NCI-H82 (cell line): Measurements from ENCODE around the gene KANSL3.
"Not testable (repeated sequence)": the region's sequence is repeated elsewhere in the genome, so short reads cannot be mapped to it uniquely, and the experiment has no call there.

Experiments used
- DNase-seq: peaks from one replicate; lab custom pipeline; 2025; lab: John Stamatoyannopoulos, UW

KANSL3 gene

GRCh38 chr2:96654791-96655190 lies 16.7 kb upstream of the KANSL3 start:
- DNase-seq = not testable (repeated sequence)

GRCh38 chr2:96651793-96652192 lies 13.7 kb upstream of the KANSL3 start:
- no peak for DNase-seq

DNA sequence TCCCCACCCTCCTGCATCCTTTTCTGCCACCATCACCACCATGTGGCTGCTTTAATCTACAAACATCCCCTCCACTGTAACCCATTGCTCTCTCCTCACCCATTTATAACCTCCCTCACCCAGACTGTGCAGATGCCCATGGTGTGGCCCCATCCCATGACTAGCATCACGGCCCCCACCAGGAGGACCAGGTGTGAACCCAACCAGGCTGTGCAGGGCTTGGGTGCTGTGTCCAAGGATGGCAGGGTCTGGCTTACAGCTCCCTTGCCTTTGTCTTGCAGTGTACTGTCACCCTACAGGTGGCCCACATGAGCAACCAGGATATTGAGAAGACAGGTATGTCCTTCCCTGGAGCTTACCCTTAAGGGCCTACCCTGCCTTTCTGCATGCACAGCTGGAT lies 11.2 kb upstream of the KANSL3 start:
- DNase-seq = no peak

GRCh38 chr2:96648306-96648930 lies 10.3 kb upstream of the KANSL3 start:
- no peak for DNase-seq

- DNase-seq = no peak
Measured at GRCh38 chr2:96647681-96648080, 9.6 kb upstream of the KANSL3 start.

- peak; percentile 59 for DNase-seq
Measured at GRCh38 chr2:96642564-96643360, 4.7 kb upstream of the KANSL3 start, which contains the start of gene FER1L5. FER1L5 (plus strand) TSS chr2:96642764; CDS start chr2:96642837, 73 bp downstream.

- peak; percentile 83 for DNase-seq
Measured at GRCh38 chr2:96637385-96638143, 548 bp downstream of the KANSL3 start.

DNA sequence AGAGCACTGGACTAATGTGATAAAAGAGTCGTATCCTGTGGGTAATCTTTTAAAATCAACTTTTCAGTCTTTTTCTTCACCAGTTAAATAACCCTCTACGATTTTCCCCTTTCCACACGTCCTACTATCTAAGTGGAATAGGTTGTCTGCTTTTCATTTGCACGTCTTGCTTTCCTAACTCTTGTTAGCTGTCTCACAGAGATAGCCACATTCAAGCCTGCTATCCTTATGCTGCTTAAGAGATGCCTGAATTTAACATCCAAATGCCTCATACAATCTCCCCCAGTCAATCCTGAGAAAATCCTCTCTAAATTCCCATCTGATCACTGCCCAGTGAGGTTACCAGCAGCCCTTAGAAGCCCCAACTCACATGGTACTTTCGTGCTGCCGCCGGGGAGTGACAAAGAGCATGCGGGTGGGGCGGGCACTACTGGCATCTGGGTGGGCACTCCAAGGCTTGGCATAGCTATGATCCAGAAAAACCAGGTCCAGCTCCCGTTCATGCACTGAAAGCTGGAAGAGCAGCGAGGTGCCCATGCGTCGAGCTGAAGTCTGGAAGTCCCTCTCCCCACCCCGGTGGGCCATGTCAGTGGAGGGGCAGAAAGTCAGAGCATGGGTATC lies 1.5 kb downstream of the KANSL3 start:
- peak; percentile 48 for DNase-seq

DNA sequence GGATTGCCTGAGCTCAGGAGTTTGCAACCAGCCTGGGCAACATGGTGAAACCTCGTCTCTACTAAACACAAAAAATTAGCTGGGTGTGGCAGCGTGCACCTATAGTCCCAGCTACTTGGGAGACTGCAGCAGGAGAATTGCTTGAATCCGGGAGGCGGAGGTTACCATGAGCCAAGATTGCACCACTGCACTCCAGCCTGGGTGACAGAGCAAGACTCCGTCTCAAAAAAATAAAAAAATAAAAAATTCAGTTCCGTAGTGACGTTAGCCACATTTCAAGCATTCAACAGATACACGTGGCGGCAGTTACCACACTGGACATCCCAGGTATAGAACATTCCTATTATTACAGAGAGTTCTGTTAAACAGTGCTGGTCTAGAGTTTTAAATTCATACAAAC lies 4.5 kb downstream of the KANSL3 start:
- no peak for DNase-seq

- DNase-seq = no peak
Measured at GRCh38 chr2:96631804-96632435, 6.2 kb downstream of the KANSL3 start.

GRCh38 chr2:96626553-96626942 lies 11.6 kb downstream of the KANSL3 start:
- DNase-seq = no peak

GRCh38 chr2:96625571-96626552 lies 12.2 kb downstream of the KANSL3 start:
- DNase-seq = no peak

- no peak for DNase-seq
Measured at GRCh38 chr2:96623116-96623515, 15.0 kb downstream of the KANSL3 start.

DNA sequence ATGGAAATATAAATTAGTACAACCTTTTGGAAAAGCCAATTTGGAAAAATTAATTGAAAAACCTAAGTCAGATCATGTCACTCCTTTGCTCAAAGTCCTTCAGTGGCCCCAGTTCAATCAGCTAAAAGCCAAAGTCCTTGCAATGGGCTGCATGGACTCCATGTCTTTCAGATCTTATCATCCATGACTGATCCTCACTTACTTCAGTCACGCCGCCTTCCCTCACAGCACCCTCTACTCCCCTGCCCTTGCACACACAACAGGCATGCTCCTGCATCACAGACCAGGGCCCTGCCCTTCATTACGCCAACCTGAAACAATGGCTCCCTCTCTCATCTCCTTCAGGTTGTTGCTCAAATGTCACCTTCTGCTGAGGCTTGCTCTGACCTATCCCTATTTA lies 15.6 kb downstream of the KANSL3 start:
- no peak for DNase-seq

DNA sequence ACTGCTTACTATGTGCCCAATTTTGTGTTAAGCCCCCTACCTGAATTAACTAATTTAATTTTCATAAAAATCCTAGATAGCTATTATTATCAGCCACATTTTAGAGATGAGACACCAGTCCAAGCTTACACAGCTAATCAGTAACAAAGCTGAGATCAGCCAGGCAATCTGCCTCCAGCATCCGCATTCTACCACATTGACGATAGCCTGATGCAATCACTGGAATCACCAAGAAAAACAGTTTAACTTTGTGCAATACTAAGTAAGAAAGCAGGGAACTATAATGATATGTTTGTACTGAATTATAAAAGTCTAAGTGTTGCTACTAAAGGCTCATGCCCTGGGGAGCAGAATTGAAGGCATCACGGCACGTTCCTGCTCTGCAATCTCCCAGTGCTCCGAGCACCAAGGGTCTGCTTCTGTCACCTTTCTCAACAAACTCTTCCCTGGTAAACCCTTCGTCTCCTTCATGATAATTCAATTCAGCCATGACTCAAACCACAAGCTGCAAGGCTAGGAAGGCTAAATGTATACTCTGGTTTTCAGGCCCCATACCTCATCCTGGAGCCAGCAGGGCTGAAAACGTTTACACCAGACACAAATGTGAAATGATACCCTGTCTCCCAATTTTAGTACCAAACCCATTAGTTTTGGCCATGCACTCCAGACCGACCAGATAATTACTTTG lies 19.4 kb downstream of the KANSL3 start:
- no peak for DNase-seq

DNA sequence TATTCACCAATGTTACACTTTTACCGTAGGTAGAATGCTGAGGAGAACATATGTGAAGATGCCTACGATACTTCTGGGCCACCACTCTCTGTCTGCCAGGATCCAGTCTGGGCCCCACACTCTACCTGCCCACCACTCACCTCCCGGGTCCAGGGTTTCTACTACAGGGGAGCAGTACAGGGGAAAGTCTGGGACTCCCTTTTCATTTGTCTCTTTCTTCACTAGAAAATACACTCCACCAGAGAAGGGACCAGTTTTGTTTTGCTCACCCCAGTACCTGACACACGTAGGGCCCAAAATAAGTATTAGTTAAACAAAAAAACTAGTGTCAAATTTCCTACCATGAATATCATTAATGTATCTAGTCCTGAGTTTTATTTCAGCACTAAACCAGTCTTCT lies 21.1 kb downstream of the KANSL3 start:
- DNase-seq = no peak

DNA sequence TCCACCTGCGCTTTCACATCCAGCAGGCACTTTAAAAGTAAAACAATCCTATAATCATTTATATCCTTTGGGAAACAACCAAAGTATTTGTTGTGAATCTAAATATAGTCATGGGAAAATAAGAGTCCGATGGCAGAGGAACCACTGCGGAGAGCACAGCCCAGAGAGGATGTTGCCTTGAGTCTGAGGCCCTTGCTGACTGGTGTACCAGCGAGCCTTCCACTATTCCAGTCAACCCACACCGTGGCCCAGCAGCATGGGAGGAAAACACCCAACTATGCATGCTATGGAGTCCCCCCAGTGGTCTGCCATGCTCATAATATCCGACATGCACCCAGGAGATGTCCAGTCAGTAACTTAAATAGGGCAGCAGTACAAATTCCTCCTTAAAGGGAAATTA lies 21.6 kb downstream of the KANSL3 start:
- DNase-seq = no peak

DNA sequence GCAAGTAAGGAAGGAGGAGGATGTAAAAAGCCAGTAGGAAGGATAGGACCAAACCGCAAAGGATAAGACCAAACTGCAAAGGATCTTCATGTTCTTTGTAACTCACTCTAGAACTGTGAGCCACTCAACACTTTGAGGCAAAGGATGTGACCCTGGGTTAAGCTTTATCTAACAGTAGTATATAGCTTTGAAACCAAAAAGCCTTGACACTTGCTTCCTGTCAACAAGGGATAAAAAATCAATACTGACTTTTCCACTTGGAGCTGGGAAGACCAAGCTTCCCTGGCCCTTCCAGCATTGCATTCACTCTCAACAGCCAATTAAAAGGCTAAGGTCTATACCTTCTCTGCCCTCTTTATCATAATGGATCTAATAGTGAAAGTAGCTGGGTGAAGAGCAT lies 22.0 kb downstream of the KANSL3 start:
- DNase-seq = no peak

GRCh38 chr2:96608469-96609455 lies 29.4 kb downstream of the KANSL3 start:
- no peak for DNase-seq
